Heart right ventricle (tissue), 16 donors: ENCODE data around the gene BOK. TPM values are rescaled to one million over a fixed set of nuclear protein-coding genes. Genes with fewer than 3 reads are reported as not detected.

ENCODE experiments used
- ATAC-seq, 8 donors: fragments of 200-7000 bp; cut with Tn5 transposase; one replicate each; pipeline ENCODE4 v1.9.1; 2020; ENCODE audit warnings: mild to moderate bottlenecking in 8 of 8, moderate library complexity in 8 of 8, moderate number of reproducible peaks in 1 of 8
- DNase-seq, 2 donors: peaks; one replicate each; pipeline ENCODE4 v3.0.0-alpha.2; 2020
- H3K27ac ChIP-seq, 10 donors: fragments of 200-600 bp; sonication (generic) in 2 of 10; one replicate each; pipeline versions ENCODE4 v1.5.0 to v1.8.0; 2020 to 2022; ENCODE audit warnings: mild to moderate bottlenecking in 3 of 10
- H3K27me3 ChIP-seq, 7 donors: fragments of 200-600 bp; one replicate each; pipeline ENCODE4 v1.8.0; 2021 to 2022; ENCODE audit warnings: mild to moderate bottlenecking in 2 of 7
- H3K36me3 ChIP-seq, 9 donors: fragments of 200-600 bp; sonication (generic) in 1 of 9; one replicate each; pipeline versions ENCODE4 v1.5.0 to v1.8.0; 2020 to 2022; ENCODE audit warnings: mild to moderate bottlenecking in 2 of 9
- H3K4me1 ChIP-seq, 9 donors: fragments of 200-600 bp; sonication (generic) in 1 of 9; one replicate each; pipeline versions ENCODE4 v1.5.0 to v1.8.0; 2020 to 2022; ENCODE audit warnings: mild to moderate bottlenecking in 4 of 9
- H3K4me3 ChIP-seq, 10 donors: fragments of 200-600 bp; sonication (generic) in 2 of 10; one replicate each; pipeline versions ENCODE4 v1.5.0 to v1.8.0; 2020 to 2022; ENCODE audit warnings: mild to moderate bottlenecking in 7 of 10, moderate library complexity in 2 of 10
- H3K9me3 ChIP-seq, 11 donors: fragments of 200-600 bp in 10 of 11; sonication (generic) in 2 of 11; one replicate each; pipeline versions ENCODE4 v1.5.0 to v1.8.0; 2013 to 2022; ENCODE audit warnings: mild to moderate bottlenecking in 2 of 11, control low read depth in 1 of 11, moderate library complexity in 1 of 11
- WGBS, 2 donors: extraction: QIAGEN DNeasy Blood & Tissue Kit; methylation state at CpG; one replicate each; pipeline ENCODE4 v1.1.7; 2013; ENCODE audit warnings: inconsistent platforms in 1 of 2; 5-methylcytosine and 5-hydroxymethylcytosine counted together
- intact Hi-C, 10 donors: fragments of 100-400 bp; cut with DNase I; formaldehyde crosslinking; loops; one replicate each; pipeline versions ENCODE4 v1.11.1 to v1.14.2; 2022
- polyA plus RNA-seq, 2 donors: library from polyadenylated mRNA; stranded (reverse); fragments of 200-250 nt; gene quantifications; one replicate each; pipeline ENCODE4 v1.2.3, GENCODE V29; 2013
- total RNA-seq, 10 donors: library from RNA; stranded (reverse); fragmentation: NEBNext Ultra II Directional in 3 of 10; extraction: Animal tissue kit (Norgen Biotek cat#: 25700) in 3 of 10; gene quantifications; one replicate each; pipeline versions ENCODE4 v1.2.1 to v1.2.4, GENCODE V29; 2021 to 2023
- TF ChIP-seq, protein P1 (sequence below), 9 donors: fragments of 200-600 bp; sonication (generic) in 2 of 9; IDR thresholded peaks; one replicate each; pipeline versions ENCODE4 v1.5.0 to v1.8.0; 2021 to 2022; ENCODE audit warnings: antibody characterized with exemption in 9 of 9, mild to moderate bottlenecking in 5 of 9, moderate library complexity in 1 of 9
- donor health status: Arrhythmogenic right ventricular cardiomyopathy.
- donor health status: ischemic (EF 13 %, LVEDD 7.1; RV severe dilation, severe dysfunction).
- donor health status: healthy with polysubstance abuse.
- donor health status: DM: no; HTN: yes; CAD: no.
- donor health status: DM: no; HTN: no; CAD: no.
- donor health status: ischemic (EF 25% LVEDD 6.9; RV normal size, moderate dysfunction).
- donor health status: ischemic (EF 25% LVEDD 5.7; RV mildly dilated, moderate dysfunction).
- donor health status: healthy.
- donor health status: DM: yes; HTN: yes; CAD: no.
- donor health status: Ischemic cardiomyopathy.
- donor health status: ischemic (EF 35%, LVEDD 5.7; RV mildly dilated, moderate dysfunction).
- donor health status: nonischemic (EF 11% LVEDD 7.7; RV severe dilation, severe dysfunction).
- donor health status: DM: yes; HTN: yes; CAD: no.
- donor health status: PGD.
- donor health status: ischemic (EF 29% LVEDD 5.4; RV normal size, mild dysfunction).
- donor health status: nonischemic (EF 23%, LVEDD 6.1; RV moderate dilation, normal function).

The BOK gene
- total and polyA plus RNA-seq, 12 donors = 1.6 to 15.6 (median 3.3) TPM

DNA sequence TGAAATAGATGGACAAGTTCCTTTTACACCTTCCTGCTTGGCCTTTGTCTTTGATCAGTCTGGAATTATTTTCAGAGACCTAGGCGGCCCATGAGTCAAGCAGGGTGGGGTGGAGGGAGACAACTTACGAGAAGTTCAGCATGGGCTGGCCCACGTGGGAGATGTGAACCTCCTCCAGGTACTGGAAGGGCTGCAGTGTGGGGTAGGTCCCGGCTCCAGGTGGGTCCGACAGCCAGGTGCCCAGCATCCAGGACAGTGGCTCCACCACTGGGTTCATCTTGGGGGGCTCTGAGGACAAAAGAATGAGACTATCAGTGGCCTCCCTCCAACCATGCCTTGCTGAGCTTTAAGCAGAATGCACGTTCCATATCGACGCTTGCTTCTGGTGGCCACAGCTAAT is 47.6 kb downstream of the BOK start:
- ATAC-seq (no peak), DNase-seq (no peak)
- Histone ChIP-seq H3K4me3 (no peak overlapping the region), H3K4me1 (peaks cover 3 to 20% (median 14%) of the 10 kb centered on the region in 9 donors), H3K9me3 (no peaks in the 10 kb centered on the region), H3K36me3 (peaks cover 3 to 66% (median 16%) of the 10 kb centered on the region in 9 donors), H3K27me3 (no peaks in the 10 kb centered on the region), H3K27ac (no peak overlapping the region)
- intact Hi-C loops = no loop called here
- WGBS, 2 donors = 92 to 95% methylated on average over 8 of the region's 8 CpGs
- TF ChIP-seq, protein P1, sequence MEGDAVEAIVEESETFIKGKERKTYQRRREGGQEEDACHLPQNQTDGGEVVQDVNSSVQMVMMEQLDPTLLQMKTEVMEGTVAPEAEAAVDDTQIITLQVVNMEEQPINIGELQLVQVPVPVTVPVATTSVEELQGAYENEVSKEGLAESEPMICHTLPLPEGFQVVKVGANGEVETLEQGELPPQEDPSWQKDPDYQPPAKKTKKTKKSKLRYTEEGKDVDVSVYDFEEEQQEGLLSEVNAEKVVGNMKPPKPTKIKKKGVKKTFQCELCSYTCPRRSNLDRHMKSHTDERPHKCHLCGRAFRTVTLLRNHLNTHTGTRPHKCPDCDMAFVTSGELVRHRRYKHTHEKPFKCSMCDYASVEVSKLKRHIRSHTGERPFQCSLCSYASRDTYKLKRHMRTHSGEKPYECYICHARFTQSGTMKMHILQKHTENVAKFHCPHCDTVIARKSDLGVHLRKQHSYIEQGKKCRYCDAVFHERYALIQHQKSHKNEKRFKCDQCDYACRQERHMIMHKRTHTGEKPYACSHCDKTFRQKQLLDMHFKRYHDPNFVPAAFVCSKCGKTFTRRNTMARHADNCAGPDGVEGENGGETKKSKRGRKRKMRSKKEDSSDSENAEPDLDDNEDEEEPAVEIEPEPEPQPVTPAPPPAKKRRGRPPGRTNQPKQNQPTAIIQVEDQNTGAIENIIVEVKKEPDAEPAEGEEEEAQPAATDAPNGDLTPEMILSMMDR (IDR thresholded peaks at IDR 0.05) = no peak

DNA sequence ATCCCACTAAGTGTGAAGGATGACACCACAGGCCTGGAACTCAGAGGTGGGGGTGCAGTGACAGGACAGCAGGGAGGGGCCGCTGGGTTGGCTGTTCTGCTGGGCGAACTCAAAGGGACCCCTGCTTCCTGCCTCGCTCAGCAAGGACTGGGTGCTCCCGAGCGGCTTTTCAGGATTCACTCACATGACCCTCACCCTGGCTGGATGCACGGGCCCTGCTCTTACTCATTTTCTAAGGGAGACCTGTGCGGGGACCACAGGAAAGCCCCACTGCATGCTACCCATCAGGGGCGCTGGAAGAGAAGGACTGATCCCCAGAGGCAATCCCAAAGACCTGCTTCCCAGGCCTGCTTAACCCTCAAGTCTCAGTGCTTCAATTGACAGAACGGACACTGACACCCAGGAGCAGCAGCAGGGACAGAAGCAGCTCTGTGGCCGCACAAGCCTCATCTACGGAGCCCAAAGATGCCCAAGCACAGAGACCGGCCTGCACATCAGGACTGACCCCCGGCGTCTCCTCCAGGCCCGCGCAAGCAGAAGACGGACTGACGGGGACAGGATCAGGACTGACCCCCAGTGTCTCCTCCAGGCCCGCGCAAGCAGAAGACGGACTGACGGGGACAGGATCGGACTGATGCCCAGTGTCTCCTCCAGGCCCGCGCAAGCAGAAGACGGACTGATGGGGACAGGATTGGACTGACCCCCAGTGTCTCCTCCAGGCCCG is 48.8 kb downstream of the BOK start:
- no peak overlapping the region for H3K27ac ChIP-seq
- WGBS, 2 donors = 96 to 97% methylated on average over 27 of the region's 27 CpGs
- TF ChIP-seq, protein P1 (IDR thresholded peaks at IDR 0.05) = no peak

DNA sequence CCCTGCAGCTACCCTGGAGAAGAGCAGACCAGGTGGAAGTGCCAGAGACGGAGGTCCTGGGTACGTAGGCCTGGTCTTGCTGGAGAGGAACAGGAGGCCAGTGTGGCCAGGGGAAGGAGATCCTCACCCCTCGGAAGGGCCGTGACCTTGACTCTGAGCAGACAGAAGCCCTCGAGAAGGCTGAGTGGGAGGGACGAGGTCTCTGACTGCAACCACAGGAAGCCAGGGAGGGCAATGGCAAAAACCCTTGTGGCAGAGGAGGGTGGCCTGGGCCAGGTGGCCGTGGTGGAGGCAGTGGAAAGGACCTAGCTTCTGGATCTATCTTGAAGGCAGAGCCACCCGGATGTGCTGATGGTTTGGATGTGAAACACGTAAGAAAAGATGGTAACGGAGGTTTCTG is 50.3 kb downstream of the BOK start:
- H3K36me3 ChIP-seq = peaks cover 0 to 40% (median 0%) of the 10 kb centered on the region in 9 donors
- no peaks in the 10 kb centered on the region for H3K27me3 ChIP-seq
- ATAC-seq (no peak), DNase-seq (no peak)
- 88% methylated on average over 10 of the region's 10 CpGs for WGBS, 2 donors
- intact Hi-C loops = no loop called here
- TF ChIP-seq, protein P1 (IDR thresholded peaks at IDR 0.05) = no peak
- H3K4me3 ChIP-seq = no peak overlapping the region
- peaks cover 3 to 31% (median 20%) of the 10 kb centered on the region in 9 donors for H3K4me1 ChIP-seq
- no peak overlapping the region for H3K27ac ChIP-seq
- H3K9me3 ChIP-seq = no peaks in the 10 kb centered on the region

More for the DNA sequence above, 48.8 kb downstream of the BOK start:
- H3K27me3 ChIP-seq = no peaks in the 10 kb centered on the region
- H3K4me1 ChIP-seq = peaks cover 3 to 23% (median 18%) of the 10 kb centered on the region in 9 donors
- ATAC-seq (no peak), DNase-seq (no peak)
- intact Hi-C loops = no loop called here
- H3K36me3 ChIP-seq = peaks cover 0 to 54% (median 6%) of the 10 kb centered on the region in 9 donors
- no peak overlapping the region for H3K4me3 ChIP-seq
- no peaks in the 10 kb centered on the region for H3K9me3 ChIP-seq

DNA sequence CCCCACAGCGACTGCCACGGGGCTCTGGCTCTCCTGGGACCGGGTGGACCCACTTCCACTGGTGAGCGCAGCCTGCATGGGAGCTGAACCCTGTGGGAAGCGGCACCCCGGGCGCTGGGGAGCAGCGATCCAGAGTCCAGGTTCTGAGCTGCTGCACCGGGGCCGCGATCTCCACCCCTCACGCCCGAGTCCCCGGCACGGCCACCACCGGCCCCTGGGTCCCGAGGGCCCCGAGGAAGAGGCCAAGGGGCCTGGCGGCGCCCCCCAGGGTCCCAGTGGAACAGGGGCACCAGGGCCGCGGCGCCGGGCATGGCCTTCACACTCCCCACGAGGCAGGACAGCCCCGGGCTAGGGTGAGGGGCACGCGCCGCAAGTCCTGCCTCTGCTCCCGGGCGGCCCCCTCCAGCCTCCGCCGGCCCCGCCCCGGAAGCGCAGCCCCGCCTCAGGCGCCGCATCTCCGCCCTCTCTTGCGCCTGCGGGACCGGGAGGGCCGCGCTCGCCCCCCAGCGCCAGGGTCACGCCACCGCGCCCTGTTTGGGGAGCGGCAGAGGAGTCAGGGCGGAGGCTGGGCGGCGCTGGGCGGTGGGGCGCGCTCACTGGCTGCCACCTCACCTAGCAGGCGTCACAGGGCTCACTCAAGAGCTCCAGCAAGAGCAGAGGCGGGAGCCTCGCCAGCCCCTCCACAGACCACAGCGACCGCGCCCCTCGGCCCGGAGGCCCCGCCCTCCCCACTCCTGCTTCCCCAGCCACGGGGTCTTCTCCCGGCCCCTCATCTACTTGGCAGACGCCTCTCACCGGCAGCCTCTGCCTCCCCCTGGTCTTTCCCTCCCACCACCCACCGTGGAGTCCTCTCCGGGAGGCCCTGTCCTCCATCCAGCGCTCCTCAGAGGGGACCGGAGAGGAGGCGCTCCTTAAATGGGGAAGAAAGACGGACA is 51.6 kb downstream of the BOK start:
- no peaks in the 10 kb centered on the region for H3K9me3 ChIP-seq
- TF ChIP-seq, protein P1 (IDR thresholded peaks at IDR 0.05) = peak; percentile 59 to 83 (median 76)
- DNase-seq (peak; percentile 77 to 87), ATAC-seq (peak; percentile 90 to 96 (median 94))
- H3K27ac ChIP-seq = peak overlapping the region; percentile 5 to 82 (median 75)
- H3K36me3 ChIP-seq = peaks cover 0 to 28% (median 0%) of the 10 kb centered on the region in 9 donors
- intact Hi-C loops = loop anchor here in 4 of 10 donors (5.0 to 10.0 kb wide), 3 partner anchors 103 to 255 kb away; partner anchors contain the start of genes STK25 (in 4 of the 4) and FARP2 (in 1 of the 4)
- H3K4me3 ChIP-seq = peak overlapping the region; percentile 46 to 76 (median 64)
- no peaks in the 10 kb centered on the region for H3K27me3 ChIP-seq
- H3K4me1 ChIP-seq = peaks cover 3 to 33% (median 20%) of the 10 kb centered on the region in 9 donors
- WGBS, 2 donors = 7% methylated on average over 64 to 76 of the region's 76 CpGs
